Measurements from ENCODE around the gene WASHC4.

DNA sequence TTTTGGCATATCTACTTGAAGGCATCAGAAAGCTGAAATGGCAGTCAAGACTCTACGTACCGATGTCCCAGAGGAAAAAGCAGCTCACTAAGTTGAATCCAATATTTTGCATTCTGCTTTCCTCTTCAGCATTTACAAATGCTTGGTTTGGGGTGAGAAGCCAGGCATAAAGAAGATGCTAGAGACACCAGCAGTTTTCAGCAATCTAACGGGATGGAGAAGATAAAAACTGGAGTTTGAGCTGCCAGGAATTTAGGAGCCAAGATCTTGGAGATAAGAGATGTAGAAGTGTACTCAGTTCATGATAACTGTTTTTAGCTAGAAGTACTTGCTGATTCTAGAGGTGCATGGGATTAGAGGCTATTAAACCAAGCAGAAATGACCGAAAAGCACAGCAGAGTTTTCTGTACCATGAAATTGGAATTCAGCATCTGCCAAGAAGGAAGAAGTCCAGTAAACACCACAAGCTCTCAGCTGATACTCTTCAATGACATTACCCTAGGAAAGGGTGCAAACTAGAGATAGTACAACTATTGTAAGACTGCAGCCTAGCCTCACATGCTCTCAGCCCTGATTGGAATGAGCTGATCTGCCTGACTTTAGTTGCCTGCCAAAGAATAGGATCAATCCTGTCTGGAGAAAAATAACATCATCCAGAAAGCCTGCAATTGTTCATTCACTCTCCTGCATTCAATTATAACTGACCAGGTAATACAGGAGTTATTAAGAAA, 15.9 kb upstream of the WASHC4 start:
- no peak for TF ChIP-seq MXI1 (IDR thresholded peaks at IDR 0.05; ENCODE audit: low read depth, low read length)
- TF ChIP-seq, protein P1, sequence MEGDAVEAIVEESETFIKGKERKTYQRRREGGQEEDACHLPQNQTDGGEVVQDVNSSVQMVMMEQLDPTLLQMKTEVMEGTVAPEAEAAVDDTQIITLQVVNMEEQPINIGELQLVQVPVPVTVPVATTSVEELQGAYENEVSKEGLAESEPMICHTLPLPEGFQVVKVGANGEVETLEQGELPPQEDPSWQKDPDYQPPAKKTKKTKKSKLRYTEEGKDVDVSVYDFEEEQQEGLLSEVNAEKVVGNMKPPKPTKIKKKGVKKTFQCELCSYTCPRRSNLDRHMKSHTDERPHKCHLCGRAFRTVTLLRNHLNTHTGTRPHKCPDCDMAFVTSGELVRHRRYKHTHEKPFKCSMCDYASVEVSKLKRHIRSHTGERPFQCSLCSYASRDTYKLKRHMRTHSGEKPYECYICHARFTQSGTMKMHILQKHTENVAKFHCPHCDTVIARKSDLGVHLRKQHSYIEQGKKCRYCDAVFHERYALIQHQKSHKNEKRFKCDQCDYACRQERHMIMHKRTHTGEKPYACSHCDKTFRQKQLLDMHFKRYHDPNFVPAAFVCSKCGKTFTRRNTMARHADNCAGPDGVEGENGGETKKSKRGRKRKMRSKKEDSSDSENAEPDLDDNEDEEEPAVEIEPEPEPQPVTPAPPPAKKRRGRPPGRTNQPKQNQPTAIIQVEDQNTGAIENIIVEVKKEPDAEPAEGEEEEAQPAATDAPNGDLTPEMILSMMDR (IDR thresholded peaks at IDR 0.05) = no peak
- TF ChIP-seq, protein P2, sequence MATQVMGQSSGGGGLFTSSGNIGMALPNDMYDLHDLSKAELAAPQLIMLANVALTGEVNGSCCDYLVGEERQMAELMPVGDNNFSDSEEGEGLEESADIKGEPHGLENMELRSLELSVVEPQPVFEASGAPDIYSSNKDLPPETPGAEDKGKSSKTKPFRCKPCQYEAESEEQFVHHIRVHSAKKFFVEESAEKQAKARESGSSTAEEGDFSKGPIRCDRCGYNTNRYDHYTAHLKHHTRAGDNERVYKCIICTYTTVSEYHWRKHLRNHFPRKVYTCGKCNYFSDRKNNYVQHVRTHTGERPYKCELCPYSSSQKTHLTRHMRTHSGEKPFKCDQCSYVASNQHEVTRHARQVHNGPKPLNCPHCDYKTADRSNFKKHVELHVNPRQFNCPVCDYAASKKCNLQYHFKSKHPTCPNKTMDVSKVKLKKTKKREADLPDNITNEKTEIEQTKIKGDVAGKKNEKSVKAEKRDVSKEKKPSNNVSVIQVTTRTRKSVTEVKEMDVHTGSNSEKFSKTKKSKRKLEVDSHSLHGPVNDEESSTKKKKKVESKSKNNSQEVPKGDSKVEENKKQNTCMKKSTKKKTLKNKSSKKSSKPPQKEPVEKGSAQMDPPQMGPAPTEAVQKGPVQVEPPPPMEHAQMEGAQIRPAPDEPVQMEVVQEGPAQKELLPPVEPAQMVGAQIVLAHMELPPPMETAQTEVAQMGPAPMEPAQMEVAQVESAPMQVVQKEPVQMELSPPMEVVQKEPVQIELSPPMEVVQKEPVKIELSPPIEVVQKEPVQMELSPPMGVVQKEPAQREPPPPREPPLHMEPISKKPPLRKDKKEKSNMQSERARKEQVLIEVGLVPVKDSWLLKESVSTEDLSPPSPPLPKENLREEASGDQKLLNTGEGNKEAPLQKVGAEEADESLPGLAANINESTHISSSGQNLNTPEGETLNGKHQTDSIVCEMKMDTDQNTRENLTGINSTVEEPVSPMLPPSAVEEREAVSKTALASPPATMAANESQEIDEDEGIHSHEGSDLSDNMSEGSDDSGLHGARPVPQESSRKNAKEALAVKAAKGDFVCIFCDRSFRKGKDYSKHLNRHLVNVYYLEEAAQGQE (IDR thresholded peaks at IDR 0.05; ENCODE audit: low read depth, low read length) = no peak
- TF ChIP-seq, protein P3, sequence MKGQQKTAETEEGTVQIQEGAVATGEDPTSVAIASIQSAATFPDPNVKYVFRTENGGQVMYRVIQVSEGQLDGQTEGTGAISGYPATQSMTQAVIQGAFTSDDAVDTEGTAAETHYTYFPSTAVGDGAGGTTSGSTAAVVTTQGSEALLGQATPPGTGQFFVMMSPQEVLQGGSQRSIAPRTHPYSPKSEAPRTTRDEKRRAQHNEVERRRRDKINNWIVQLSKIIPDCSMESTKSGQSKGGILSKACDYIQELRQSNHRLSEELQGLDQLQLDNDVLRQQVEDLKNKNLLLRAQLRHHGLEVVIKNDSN (IDR thresholded peaks at IDR 0.05; ENCODE audit: borderline replicate concordance, low read depth) = no peak
- no peak for TF ChIP-seq GABPA (IDR thresholded peaks at IDR 0.05; ENCODE audit: low read depth)

All from SK-N-SH (cell line).